Keratinocyte (primary cell): Measurements from ENCODE around the gene LIPF.

ENCODE experiments used
- EZH2 ChIP-seq: IDR thresholded peaks from one replicate; pipeline ENCODE4 v1.6.1; 2012; ENCODE audit warnings: inconsistent platforms, mild to moderate bottlenecking, low read length, moderate library complexity
- TF ChIP-seq, protein P1 (sequence below), 3 experiments: IDR thresholded peaks in 1 of 3; conservative IDR thresholded peaks in 1 of 3; optimal IDR thresholded peaks in 1 of 3; 2 replicates in 2 of 3; 3 replicates in 1 of 3; pipeline versions ENCODE3 to v1.5.1; 2011; ENCODE audit warnings: low read length in 3 of 3, mild to moderate bottlenecking in 3 of 3, moderate library complexity in 2 of 3, control low read depth in 1 of 3, inconsistent platforms in 1 of 3; ENCODE audit not compliant: insufficient read depth in 2 of 3; ENCODE audit errors: extremely low read depth in 1 of 3

GRCh38 chr10:88661018-88661417, 3.2 kb upstream of the LIPF start:
- TF ChIP-seq EZH2 = no peak
- TF ChIP-seq, protein P1, sequence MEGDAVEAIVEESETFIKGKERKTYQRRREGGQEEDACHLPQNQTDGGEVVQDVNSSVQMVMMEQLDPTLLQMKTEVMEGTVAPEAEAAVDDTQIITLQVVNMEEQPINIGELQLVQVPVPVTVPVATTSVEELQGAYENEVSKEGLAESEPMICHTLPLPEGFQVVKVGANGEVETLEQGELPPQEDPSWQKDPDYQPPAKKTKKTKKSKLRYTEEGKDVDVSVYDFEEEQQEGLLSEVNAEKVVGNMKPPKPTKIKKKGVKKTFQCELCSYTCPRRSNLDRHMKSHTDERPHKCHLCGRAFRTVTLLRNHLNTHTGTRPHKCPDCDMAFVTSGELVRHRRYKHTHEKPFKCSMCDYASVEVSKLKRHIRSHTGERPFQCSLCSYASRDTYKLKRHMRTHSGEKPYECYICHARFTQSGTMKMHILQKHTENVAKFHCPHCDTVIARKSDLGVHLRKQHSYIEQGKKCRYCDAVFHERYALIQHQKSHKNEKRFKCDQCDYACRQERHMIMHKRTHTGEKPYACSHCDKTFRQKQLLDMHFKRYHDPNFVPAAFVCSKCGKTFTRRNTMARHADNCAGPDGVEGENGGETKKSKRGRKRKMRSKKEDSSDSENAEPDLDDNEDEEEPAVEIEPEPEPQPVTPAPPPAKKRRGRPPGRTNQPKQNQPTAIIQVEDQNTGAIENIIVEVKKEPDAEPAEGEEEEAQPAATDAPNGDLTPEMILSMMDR (optimal IDR thresholded peaks at IDR 0.05 in 1 of 3, IDR thresholded peaks at IDR 0.05 in 1 of 3, conservative IDR thresholded peaks at IDR 0.05 in 1 of 3; ENCODE audit: extremely low read depth in 1 of 3, insufficient read depth in 2 of 3, low read length in 3 of 3) = no peak
